Caki2 (cell line): Measurements from ENCODE around the gene CTBP2. TPM values are rescaled to one million over a fixed set of nuclear protein-coding genes. Genes with fewer than 3 reads are reported as not detected.

Source experiments
- DNase-seq: peaks from one replicate; pipeline ENCODE4 v3.0.0-alpha.2; 2015; ENCODE audit warnings: low read depth
- in situ Hi-C: cut with HindIII; loops from 2 replicates; pipeline ENCODE4 v1.10.0; 2016; ENCODE audit warnings: low sequenced_read_pairs, low pct_unique_long_range_greater_than_20kb, mixed read lengths
- total RNA-seq: library from RNA; depleted of rRNA; stranded (reverse); fragments of >200 nt; shearing (Covaris generic); gene quantifications from 2 replicates; pipeline ENCODE4 v1.2.3, GENCODE V29; 2014; ENCODE audit warnings: low replicate concordance

CTBP2 gene
- total RNA-seq, 1 experiment from 2014 or later = 82.4 TPM

DNA sequence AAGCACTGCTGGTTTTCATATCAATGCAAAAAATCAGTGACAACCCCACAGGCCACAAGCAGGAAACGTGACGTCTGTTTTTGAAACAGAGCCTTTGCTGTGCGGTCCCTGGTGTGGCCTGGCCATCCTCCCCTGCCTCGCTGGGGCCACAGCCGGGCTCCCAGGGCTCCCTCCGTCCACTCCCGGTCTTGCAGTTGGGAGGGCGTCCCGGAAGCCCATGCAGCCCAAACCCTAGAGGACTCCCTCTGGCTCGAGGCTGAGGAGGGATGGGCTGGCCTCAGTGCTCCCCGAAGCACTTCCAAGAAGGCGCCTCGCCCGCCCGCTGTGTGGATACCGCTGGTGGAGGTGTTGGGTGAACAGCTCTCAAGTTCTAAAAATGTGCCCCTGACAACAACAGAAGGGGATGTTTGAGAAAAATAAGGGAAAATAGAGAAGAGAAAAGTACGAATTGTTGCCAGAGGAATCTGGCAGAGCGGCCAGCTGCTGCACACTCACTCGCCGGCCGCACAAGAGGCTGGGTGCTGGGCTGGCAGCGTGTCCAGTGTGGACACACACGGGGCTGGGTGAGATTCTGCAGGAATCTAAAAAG is 144.9 kb downstream of the CTBP2 start:
- in situ Hi-C loops = no loop called here
- DNase-seq = no peak

DNA sequence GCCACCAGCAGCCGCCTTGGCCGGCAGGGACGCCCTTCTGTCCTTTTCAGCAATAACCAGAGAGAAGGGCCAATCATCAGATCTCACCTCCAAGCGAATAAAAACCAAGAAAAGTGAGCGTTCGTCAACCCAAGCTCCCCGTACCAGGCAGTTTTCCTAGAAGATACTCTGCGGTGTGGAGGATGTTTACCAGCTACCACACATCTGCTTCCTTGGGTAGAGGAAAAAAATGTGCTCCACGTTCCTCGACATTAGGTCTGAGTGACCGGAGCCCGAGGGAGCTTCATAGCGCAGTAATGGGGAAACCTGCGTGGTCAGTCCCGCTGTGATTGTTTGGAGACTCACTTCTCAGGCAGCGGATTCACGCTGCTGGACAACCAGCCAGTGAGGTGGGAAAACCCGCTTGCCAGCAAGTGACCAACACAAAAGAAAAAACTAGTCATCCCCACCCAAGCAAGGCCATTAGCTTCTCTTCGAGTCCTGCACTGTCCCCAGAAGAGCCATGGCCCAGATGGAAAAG is 145.5 kb downstream of the CTBP2 start:
- in situ Hi-C loops = no loop called here
- DNase-seq = no peak

DNA sequence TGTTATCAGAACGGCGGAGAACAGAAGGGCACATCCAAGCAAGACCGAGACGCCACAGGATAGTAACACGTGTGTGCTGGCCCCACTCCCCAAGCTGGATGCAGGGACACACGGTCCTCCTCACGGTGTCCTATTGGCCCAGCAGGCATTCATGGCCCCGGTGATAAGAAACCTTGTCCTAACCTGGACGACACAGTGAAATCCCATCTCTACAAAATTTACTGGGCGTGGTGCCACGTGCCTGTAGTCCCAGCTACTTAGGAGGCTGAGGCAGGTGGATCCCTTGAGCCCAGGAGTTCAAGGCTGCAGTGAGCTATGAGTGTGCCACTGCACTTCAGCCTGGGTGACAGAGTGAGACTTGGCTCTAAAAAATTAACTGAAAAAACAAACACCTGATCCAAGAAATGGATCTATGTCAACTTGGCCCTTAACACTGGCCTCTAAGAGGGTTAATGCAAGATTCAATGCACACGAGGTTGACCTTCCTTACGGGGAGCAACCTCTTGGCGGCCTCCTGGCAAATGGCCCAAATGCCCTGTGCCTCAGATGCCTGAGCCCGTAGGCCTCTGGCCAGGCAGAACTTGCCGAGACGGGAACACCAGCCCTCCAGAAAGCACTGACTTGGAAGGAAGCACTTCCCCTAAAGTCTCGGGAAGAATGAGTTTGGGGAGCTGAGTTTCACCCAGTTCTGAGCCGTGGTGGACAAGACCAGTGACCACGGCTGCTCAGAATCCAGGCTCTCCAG is 146.1 kb downstream of the CTBP2 start:
- no peak for DNase-seq
- in situ Hi-C loops = no loop called here

DNA sequence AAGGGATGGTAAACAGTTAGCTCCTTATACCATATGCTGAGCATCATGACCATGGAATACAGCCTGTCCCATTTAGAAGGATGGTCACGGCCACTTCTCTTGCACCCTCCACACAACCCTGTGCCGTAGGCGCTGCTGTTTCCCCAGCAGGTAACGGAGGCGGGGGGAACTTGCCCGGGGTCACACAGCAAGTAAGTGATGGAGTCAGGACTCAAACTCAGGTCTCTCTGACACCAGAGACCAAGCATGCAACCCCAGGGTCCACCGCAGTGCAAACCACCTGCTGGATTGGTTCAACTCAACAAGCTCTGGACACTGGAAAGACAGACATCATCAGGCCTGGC is 146.9 kb downstream of the CTBP2 start:
- DNase-seq = no peak
- in situ Hi-C loops = no loop called here

DNA sequence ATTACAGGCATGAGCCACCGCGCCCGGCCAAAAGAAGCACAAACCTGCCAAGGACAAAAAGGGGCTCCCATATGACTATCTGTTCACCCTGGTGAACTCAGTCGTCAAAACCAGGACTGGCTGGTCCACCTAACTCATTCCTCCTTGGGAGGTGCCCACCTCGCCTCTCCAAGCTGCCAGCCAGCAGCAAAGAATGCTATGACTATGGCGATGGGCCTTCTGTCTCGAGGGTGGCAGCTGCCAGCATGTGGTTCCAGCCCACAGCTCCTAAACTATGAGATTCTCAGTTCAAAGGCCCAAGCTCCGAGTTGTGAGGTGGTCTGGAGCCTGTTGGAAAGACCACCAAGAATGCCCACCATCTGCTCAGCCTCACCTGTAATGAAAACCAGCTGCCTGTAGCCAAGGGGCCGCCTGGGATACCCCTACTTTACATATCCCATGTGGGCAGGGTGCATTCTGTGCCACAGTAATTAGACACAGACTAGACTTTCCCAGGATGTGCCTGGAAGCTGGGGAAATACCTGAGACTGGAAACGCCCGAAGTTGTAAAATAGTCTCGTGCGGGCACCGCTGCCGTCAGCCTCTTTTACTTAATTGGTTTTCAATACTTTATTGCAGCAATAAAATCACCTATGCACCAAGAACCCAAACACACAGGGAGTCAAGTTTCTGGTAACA is 147.4 kb downstream of the CTBP2 start:
- in situ Hi-C loops = no loop called here
- no peak for DNase-seq

DNA sequence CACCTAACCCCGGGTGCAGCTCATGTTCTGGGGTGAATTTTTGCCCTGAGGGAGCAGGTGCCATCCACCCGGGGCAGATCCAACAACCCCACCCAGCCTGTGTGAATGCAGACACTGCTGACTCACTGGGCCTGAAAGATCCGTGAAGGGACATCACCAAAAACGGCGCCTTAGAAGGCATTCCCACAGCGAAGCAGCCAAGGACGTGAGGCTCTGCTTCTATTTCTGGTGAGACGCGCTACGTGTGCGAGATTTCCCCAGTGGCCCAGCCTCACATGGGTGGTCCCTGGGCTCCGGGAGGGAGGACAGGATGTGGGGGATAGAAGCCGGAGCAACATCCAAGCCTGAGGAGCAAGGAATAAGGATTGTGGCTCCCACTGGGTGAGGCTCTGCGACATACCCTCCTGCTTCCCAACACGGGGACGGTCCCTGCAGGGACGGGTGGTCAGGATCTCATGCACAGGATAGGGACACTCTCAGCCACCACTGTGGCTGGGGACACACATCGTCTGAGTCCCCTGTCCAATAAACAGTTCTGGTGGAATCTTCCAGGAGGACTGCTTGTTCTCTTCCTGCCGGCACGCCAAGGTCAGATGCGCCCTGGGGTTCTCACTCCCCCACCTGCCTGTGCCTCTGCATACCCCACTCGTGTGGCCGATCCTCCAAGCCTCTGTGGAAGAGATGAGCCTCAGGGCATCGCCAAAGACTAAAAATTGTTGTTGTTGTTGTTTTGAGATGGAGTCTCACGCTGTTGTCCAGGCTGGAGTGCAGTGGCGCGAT is 148.2 kb downstream of the CTBP2 start:
- no peak for DNase-seq
- in situ Hi-C loops = no loop called here

DNA sequence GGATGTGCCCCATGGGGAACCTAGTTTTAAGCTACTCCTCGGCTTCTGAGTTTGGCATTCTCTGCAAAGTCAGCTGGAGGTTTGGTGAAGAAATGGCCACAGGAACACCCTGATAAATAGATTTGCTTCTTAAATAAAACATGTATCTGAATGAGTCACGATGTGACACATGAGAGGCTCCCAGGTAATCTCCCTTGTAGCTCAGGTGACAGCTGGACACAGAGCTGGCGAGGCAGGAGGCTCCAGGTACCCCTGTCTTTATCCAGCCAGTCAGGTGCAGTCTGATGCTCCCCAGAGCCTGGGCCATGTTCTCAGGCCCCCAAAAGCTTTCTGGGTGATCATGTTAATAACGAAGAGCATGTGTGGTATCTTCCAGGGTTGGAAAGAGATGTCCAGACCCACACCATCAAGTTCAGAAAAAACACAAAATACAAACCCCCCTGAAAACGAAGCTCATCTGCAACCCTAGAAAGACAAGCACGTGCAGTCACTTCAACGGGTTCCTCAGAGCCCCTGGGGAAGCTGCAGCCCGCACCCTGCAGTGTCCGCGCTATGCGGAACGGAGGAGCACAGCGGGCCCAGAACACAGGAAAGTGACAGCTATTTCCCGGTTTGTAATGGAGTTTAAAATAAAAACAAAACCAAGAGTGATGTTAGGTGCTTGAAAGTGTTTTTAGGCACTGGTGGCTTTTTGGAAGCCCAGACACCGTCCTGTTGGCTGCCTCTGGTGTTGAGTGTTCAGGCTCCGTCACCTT is 149.0 kb downstream of the CTBP2 start:
- in situ Hi-C loops = no loop called here
- no peak for DNase-seq

DNA sequence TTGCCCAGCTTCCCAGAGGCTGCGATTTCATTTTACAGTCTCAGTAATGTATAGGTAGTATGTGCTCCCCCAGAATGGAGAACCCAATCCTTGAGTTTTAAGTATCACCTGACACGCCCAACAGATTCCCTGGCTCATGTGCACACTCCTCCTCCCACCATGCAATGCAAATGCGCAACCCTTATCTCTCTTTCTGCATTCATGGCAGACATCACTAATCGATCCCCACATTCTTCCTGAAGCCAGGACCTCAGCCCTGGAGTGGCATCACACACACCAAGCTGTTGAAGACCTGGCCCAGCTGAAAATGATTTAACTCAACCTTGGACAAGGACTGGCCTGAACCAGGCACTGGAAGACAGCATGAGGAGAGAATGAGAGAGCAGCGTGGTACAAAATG is 150.0 kb downstream of the CTBP2 start:
- in situ Hi-C loops = no loop called here
- DNase-seq = no peak

DNA sequence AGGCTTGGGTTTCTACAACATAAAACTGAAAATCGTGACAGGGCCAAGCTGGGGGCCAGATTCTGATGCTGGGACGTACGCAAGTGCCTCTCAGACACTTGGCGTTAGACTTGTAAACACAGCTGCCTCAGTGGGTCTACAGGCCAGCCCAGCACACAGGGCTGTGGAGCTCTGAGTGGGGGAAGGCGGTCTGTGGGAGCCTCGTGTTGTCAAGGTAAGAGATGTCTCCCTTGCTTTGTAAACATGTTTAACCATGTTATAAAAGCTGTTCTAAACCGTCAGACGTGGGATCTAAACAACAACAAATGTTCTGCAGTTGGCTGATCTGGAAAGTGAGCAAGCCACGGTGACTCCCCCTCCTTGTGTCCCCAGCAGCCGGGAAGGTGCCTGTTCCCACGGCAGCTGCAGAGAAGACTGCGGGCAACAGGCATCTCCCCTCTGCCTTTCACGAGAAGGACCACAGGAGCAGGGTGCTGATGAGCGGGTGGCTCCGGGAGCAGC is 150.7 kb downstream of the CTBP2 start:
- no peak for DNase-seq

DNA sequence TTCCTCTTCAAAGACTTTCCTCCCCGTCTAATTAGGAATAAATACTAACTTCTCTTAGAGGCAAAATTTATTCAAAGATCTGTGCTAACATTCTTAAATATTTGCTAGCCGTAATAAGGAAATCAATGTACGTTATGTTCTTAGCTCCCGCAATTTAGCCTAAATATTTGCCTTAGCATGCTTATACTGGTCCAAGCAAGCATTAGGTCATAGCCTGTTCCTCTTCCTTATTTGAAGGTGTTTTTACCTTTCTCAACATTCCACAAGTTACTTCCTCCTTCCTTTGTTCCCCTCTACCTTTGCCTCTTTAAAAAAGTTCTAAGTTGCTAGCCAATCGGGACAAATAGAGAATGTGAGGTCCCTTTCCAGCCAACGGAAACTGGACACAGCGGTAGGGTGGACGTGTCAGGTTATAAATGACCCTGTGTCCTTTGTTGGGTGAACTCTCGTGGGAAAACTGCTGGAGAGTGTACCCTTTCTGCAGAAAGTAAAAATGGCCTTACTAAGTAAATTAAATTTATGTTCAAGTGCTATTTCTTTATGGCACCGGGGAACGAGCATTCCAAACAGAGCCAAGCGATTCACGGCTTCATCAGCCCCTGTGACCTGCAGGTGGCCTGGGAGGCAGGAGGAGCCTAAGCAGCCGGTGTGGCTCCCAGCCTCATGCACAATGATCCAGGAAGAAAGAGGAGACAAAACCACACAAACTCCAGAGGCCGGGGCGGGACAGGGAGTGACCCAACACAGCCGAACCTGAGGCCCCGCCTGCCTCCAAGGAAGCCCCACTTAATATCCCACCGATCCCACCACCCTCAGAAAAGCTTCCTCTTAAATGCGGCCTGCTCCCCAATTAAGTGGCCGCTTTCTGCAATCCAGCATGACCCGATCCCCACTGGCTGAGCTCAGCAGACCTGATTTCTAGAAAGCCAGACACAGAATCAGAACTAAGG is 151.4 kb downstream of the CTBP2 start:
- in situ Hi-C loops = no loop called here
- DNase-seq = no peak

More for the DNA sequence above, 150.7 kb downstream of the CTBP2 start:
- in situ Hi-C loops = no loop called here

DNA sequence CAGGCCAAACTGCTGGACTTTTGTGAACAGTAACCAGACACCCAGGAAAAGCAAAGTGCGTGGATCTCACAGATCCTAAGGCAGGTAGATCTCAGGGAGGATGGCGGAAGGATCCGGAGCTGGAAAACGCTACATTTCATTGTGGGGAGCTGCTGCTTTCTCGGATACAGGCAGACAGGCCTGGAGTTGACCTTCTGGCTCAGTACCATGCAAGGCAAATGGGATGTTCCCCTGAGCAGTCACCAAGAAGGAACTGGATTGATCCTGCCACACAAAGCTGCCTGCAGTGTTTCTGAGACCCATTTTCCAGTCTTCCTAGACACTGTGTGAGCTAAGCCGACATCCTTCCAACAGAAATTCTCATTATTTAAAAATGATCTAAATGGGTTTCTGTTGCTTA is 152.9 kb downstream of the CTBP2 start:
- in situ Hi-C loops = no loop called here

DNA sequence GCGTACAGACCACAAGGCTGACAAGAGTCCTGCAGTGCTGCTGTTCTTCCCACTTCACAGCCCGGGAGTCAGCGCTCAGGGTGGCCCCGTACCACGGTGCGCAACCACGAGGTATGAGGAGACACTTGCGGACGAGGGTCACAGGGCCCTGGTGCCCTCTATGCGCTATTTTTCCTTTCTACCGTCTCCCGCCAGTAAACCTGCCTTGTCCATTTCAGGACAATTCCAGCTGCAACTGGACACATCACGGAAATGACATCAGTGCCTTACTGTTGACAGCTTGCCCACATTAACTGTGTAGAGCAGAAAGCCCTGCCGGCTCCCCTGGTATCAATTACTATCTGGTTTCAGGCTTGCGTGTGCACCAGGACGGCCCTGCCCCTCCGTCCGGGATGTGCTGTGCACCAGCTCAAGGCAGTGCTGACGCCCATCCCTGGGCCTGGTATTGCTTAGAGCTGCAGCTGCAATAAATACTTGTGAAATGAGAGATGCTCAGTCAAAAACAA is 153.4 kb downstream of the CTBP2 start:
- in situ Hi-C loops = no loop called here
- DNase-seq = no peak

More for the DNA sequence above, 152.9 kb downstream of the CTBP2 start:
- no peak for DNase-seq

DNA sequence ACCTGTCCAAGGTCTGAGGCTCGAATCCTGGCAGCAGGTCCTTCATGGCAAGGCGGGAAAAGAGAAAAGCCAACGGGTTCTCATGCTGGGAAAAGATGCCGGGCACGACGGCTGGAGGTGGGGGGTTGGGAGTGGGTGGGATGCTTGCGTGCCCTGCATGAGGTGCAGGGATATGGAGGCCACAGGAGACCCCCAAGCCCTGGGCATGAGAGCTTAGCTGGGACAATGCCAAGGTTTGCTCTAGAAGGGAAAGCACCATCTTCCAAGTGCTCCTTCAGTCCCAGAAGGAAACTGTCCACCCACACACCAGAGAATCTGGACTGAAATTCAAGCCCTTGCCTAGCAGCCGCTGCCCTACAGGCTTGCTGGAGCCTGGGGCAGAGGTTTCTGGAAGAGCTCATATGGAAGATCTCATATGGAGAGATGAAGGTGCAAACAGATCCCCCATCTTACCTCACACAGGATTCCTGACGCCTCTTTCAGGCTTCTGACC is 154.1 kb downstream of the CTBP2 start:
- no peak for DNase-seq

DNA sequence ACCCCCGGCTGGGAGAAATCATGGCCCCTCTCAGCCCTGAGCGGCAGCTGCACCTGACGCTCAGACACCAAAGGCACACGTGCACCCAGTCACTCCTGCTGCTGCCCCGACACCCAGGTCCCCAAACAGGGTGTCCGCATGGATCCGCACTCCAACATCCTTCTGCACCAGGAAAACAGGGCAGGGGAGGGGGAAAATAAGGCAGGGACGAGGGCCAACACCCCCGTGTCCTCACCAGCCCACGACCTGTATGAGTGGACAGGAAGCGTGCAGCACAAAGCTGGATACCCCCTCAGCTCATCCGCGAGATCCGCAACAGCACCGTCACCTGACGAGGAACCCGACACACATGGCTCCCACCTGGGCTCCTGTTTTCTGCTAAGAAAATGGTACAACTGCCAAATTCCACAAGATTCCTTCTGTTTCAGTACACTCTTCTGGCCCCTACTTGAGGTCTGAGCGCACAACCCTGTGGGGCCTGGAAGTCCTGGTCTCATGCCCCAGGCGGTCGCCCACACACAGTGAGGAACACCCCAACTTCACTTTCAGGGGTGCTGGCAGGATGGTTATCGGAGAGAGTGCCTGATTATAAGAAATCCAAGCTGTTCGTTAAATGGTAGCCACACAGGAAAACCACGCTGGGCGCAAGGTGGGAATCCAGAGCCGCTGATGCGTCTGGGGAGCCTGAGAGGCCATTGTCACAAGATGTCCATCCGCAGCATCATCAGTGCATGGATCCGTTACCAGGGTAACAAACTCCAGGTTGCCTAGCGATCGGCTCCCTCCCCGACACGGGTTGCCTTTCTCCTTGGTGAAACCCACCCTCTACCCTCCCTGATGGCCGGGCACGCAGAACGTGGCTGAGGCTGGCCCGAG is 154.8 kb downstream of the CTBP2 start:
- in situ Hi-C loops = no loop called here
- DNase-seq = no peak

More for the DNA sequence above, 154.1 kb downstream of the CTBP2 start:
- in situ Hi-C loops = no loop called here

DNA sequence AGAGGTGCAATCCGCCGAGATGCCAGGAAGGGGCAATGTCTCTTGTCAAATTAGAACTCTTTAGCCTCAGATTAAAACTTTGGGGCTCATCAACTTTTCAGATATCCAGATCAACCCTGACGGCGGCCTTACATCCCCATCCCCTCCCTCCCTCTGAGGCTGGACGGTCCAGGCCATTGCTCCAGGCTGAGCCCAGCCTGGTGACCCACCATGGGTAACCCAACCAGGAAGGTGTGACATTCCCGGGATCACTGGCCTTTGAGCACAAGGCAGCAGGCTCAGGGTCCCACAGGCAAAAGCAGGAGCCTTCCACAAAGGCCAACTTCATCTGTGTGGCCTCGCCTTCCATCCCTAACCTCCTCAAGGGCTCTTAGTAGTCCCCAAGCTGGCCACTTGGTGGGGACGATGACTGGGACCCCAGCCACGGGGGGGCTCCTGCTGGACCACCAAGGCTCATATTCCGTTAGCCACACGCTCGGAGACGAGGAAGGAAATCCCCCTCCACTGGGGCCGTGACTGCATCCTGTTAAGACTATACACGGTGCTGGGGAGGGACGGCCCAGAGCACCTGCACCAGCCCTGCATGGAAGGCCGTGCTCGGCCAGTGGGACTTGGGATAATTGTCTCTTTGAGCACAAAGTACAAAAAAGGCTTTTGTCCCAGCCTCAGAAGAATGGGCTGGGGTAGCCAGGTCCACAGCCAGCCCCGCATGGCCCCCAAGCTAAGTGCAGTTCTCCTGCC is 155.6 kb downstream of the CTBP2 start:
- in situ Hi-C loops = no loop called here
- DNase-seq = no peak
